Activated B cell treated with CpG ODN at 0.5 μM for 24 hours (primary cell): ENCODE results near the gene PTPRS. TPM values are rescaled to one million over a fixed set of nuclear protein-coding genes. Genes with fewer than 3 reads are reported as not detected.

Experiments used
- ATAC-seq: fragments of 200-7000 bp; cut with Tn5 transposase; one replicate; pipeline ENCODE4 v1.10.0; 2021; ENCODE audit warnings: low read depth, mild to moderate bottlenecking, moderate library complexity
- CTCF ChIA-PET: fragments of 350-600 bp; sonication (Branson Sonifier 250); formaldehyde crosslinking; loops from one replicate; lab custom pipeline; 2021; ENCODE audit warnings: antibody characterized with exemption; lab: Charles Lee
- POLR2A ChIA-PET: fragments of 350-600 bp; sonication (Branson Sonifier 250); formaldehyde crosslinking; loops from one replicate; lab custom pipeline; 2021; ENCODE audit warnings: antibody characterized with exemption; lab: Charles Lee
- DNase-seq: peaks from one replicate; pipeline ENCODE4 v3.0.0; 2022
- H3K27ac Mint-ChIP-seq: one replicate; pipeline ENCODE4 v1.8.0; 2020; ENCODE audit warnings: mixed read lengths
- H3K27me3 Mint-ChIP-seq: one replicate; pipeline ENCODE4 v1.8.0; 2021; ENCODE audit warnings: mixed read lengths
- H3K36me3 Mint-ChIP-seq: one replicate; pipeline ENCODE4 v1.8.0; 2021; ENCODE audit warnings: low read depth, mixed read lengths
- H3K4me1 Mint-ChIP-seq: one replicate; pipeline ENCODE4 v1.8.0; 2021; ENCODE audit warnings: mixed read lengths
- H3K4me3 Mint-ChIP-seq: one replicate; pipeline ENCODE4 v1.8.0; 2020; ENCODE audit warnings: mild to moderate bottlenecking, mixed read lengths
- H3K9me3 Mint-ChIP-seq: one replicate; pipeline ENCODE4 v1.8.0; 2020; ENCODE audit warnings: mixed read lengths
- intact Hi-C: fragments of 100-400 bp; cut with micrococcal nuclease; formaldehyde crosslinking; loops from one replicate; pipeline ENCODE4 v1.15.1; 2024
- total RNA-seq: library from RNA; stranded (reverse); gene quantifications from 2 replicates; pipeline ENCODE4 v1.2.3, GENCODE V29; 2022
- TF ChIP-seq, protein P1 (sequence below): fragments of 200-600 bp; IDR thresholded peaks from one replicate; pipeline ENCODE4 v1.8.0; 2022; ENCODE audit warnings: antibody characterized with exemption, mild to moderate bottlenecking

Gene PTPRS
- total RNA-seq, 1 donor from 2014 or later, result 3.4 TPM

DNA sequence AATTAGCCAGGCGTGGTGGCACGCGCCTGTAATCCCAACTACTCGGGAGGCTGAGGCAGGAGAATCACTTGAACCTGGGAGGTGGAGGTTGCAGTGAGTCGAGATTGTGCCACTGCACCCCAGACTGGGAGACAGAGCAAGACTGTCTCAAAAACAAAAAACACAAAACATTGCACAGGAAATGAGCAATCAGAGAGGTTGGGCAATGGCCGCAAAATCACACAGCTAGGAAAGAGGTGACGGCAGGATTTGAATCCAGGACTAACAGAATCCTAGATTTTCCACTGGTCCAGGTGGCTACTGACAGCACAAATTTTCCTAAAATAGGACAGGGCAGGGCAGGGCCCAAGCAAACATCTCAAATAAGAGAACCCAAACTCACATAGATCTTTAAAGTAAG, 23.3 kb downstream of the PTPRS start:
- no peaks in the 10 kb centered on the region for H3K9me3 Mint-ChIP-seq
- ChIA-PET CTCF (no interaction called here), POLR2A (no interaction called here)
- no peaks in the 10 kb centered on the region for H3K36me3 Mint-ChIP-seq
- no peak overlapping the region for H3K4me3 Mint-ChIP-seq
- peaks cover 4% of the 10 kb centered on the region for H3K27me3 Mint-ChIP-seq
- no peak for DNase-seq
- TF ChIP-seq, protein P1, sequence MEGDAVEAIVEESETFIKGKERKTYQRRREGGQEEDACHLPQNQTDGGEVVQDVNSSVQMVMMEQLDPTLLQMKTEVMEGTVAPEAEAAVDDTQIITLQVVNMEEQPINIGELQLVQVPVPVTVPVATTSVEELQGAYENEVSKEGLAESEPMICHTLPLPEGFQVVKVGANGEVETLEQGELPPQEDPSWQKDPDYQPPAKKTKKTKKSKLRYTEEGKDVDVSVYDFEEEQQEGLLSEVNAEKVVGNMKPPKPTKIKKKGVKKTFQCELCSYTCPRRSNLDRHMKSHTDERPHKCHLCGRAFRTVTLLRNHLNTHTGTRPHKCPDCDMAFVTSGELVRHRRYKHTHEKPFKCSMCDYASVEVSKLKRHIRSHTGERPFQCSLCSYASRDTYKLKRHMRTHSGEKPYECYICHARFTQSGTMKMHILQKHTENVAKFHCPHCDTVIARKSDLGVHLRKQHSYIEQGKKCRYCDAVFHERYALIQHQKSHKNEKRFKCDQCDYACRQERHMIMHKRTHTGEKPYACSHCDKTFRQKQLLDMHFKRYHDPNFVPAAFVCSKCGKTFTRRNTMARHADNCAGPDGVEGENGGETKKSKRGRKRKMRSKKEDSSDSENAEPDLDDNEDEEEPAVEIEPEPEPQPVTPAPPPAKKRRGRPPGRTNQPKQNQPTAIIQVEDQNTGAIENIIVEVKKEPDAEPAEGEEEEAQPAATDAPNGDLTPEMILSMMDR, result no peak
- ATAC-seq, result no peak
- H3K27ac Mint-ChIP-seq, result no peak overlapping the region
- intact Hi-C loops, result no loop called here
- peaks cover 15% of the 10 kb centered on the region for H3K4me1 Mint-ChIP-seq

DNA sequence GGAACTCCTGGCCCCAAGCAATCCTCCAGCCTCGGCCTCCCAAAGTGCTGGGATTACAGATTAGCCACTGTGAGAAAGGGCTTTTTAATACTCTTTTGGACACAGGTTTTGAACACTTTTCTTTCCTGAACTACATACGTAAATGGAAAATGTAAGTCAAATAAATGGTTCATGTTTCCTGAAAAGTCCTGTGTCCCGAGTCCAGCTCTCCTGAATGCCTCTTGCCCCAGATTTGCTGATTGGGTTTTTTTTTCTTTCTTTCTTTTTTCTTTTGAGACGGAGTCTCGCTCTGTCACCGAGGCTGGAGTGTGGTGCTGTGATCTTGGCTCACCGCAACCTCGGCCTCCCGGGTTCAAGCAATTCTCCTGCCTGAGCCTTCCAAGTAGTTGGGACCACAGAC, 24.5 kb downstream of the PTPRS start:
- no peak overlapping the region for H3K27ac Mint-ChIP-seq
- H3K36me3 Mint-ChIP-seq, result no peaks in the 10 kb centered on the region
- H3K27me3 Mint-ChIP-seq, result peaks cover 4% of the 10 kb centered on the region
- POLR2A ChIA-PET, result no interaction called here
- no peaks in the 10 kb centered on the region for H3K9me3 Mint-ChIP-seq
- no peak overlapping the region for H3K4me3 Mint-ChIP-seq
- DNase-seq, result no peak
- no peak for ATAC-seq
- H3K4me1 Mint-ChIP-seq, result peaks cover 6% of the 10 kb centered on the region
- TF ChIP-seq, protein P1, result no peak
- intact Hi-C loops, result no loop called here
- CTCF ChIA-PET, result no interaction called here

DNA sequence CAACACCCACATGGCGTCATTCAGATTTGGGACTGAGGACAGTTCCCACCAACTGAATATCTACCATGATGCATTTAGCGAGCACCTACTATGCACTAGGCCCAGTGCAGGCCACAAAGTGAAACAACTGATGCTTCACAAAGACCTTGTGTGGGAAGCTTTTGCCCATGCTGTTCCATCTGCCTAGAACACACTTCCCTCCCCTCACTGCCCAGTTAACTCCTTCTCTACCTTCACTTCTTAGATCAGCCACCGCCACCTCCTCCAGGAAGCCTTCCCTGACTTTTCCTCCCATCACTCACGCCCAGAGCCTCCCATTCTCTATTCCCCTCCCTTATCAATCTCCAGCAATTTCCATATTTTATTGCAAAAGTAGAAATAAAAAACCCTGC, 25.7 kb downstream of the PTPRS start:
- Mint-ChIP-seq H3K9me3 (no peaks in the 10 kb centered on the region), H3K27me3 (peaks cover 4% of the 10 kb centered on the region), H3K36me3 (no peaks in the 10 kb centered on the region), H3K4me3 (no peak overlapping the region), H3K27ac (no peak overlapping the region), H3K4me1 (peaks cover 6% of the 10 kb centered on the region)
- TF ChIP-seq, protein P1, result no peak
- DNase-seq (no peak), ATAC-seq (no peak)
- ChIA-PET POLR2A (no interaction called here), CTCF (no interaction called here)
- intact Hi-C loops, result no loop called here

DNA sequence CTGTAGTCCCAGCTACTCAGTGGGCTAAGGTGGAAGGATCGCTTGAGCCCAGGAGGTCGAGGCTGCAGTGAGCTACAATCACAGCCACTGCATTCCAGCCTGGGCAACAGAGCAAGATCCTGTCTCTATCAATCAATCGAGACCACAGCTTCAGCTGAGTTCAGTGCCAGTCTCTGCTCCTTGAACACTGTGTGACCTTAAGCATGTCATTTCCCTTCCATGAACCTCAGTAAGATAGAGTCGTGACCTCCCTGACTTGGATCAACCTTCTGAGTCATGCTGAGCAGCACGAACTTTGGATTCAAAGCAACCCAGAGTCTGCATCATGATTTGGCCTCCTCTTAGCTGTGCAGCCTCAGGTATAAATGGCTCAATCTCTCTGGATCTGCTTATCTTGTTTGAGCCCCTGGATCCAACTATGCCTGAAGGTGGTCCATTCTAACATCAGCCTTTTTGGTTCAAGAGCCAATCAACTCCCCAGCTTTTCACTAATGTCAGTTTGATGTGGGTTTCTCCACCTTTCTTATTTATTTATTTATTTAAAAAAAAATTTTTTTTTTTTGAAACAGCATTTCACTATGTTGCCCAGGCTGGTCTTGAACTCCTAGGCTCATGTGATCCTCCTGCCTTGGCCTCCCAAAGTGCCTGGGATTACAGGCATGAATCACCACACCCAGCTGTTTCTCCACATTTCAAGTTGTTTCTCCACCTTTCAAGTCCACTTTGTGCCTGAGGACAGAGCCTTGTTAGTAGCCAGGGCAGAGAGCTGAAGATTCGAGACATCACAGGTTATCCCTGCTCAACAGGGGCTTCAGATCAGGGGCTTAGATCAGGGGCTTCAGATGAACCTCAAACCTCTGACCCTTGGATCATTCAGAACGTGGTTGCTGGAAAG, 26.4 kb downstream of the PTPRS start:
- H3K9me3 Mint-ChIP-seq, result no peaks in the 10 kb centered on the region
- no peak overlapping the region for H3K4me3 Mint-ChIP-seq
- ATAC-seq, result no peak
- no peaks in the 10 kb centered on the region for H3K27me3 Mint-ChIP-seq
- TF ChIP-seq, protein P1, result no peak
- no peak for DNase-seq
- no peaks in the 10 kb centered on the region for H3K36me3 Mint-ChIP-seq
- H3K4me1 Mint-ChIP-seq, result peaks cover 6% of the 10 kb centered on the region
- ChIA-PET POLR2A (interaction anchor here (0.6 kb wide), 1 partner anchor 127 kb away, joined by 6 read pairs; no protein-coding TSS in a partner anchor), CTCF (no interaction called here)
- H3K27ac Mint-ChIP-seq, result no peak overlapping the region
- intact Hi-C loops, result no loop called here

DNA sequence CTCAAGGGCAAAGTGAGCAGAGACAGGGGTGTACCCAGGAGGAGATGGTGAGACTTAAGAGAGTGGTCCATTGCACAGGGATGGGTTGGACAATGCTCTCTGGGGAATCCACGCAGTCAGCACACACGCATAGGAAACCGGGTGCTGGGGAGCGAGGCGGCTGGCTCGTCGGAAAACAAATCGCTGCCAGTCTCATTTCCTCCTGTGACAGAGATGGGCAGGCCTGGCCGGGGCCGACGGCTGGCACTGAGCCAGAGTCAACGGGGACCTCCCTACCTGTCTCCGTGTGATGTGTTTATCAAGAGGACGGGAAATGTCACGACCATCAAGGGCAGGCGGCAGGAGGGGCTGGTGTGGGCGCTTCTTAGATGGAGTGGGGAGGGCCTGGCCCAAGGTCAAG, 27.3 kb downstream of the PTPRS start:
- Mint-ChIP-seq H3K36me3 (no peaks in the 10 kb centered on the region), H3K27me3 (no peaks in the 10 kb centered on the region), H3K4me3 (no peak overlapping the region), H3K4me1 (peaks cover 6% of the 10 kb centered on the region), H3K9me3 (no peaks in the 10 kb centered on the region), H3K27ac (no peak overlapping the region)
- DNase-seq, result peak; percentile 48
- TF ChIP-seq, protein P1, result no peak
- CTCF ChIA-PET, result no interaction called here
- intact Hi-C loops, result loop anchor here (1.0 kb wide), 1 partner anchor 20 kb away; no protein-coding TSS in a partner anchor
- POLR2A ChIA-PET, result no interaction called here
- peak; percentile 89 for ATAC-seq
